Hepatocyte (in vitro differentiated cells): ENCODE results near the gene SLC25A19.

Experiments
- CTCF ChIP-seq: fragments of 200-600 bp; sonication (generic); IDR thresholded peaks from 2 replicates; pipeline ENCODE4 v1.5.1; 2016; ENCODE audit warnings: antibody characterized with exemption, mild to moderate bottlenecking; ENCODE audit not compliant: poor library complexity
- EZH2 ChIP-seq: fragments of 200-600 bp; sonication (generic); IDR thresholded peaks from 2 replicates; pipeline ENCODE4 v1.6.1; 2016; ENCODE audit warnings: antibody characterized with exemption, mild to moderate bottlenecking, borderline replicate concordance

- TF ChIP-seq EZH2 (no peak), CTCF (no peak)
Measured at GRCh38 chr17:75285123-75285522, 4.1 kb downstream of the SLC25A19 start.
